ENCODE measurements around the gene PRMT7.

Gene PRMT7

GRCh38 chr16:68373528-68374245, 62.9 kb downstream of the PRMT7 start:
- H3K9me3 ChIP-seq (ENCODE audit: control insufficient read depth, low read length): no peaks in the 10 kb centered on the region
- no peaks in the 10 kb centered on the region for H3K27me3 ChIP-seq (replicated peaks; ENCODE audit: control insufficient read depth, insufficient read depth, low read length, poor library complexity, severe bottlenecking)
- H3K27ac ChIP-seq (ENCODE audit: insufficient read depth, low read length, poor library complexity, severe bottlenecking): no peak overlapping the region
- H3K4me1 ChIP-seq (ENCODE audit: control insufficient read depth, insufficient read depth, low read length, poor library complexity, severe bottlenecking): peaks cover 19% of the 10 kb centered on the region
- no peak for DNase-seq
- no peaks in the 10 kb centered on the region for H3K36me3 ChIP-seq (ENCODE audit: control insufficient read depth, insufficient read depth, low read length)
- H3K4me3 ChIP-seq (ENCODE audit: insufficient read depth, low read depth, low read length, poor library complexity, severe bottlenecking): no peak overlapping the region

- Histone ChIP-seq H3K36me3 (ENCODE audit: control insufficient read depth, insufficient read depth, low read length) (no peaks in the 10 kb centered on the region), H3K4me3 (ENCODE audit: insufficient read depth, low read depth, low read length, poor library complexity, severe bottlenecking) (no peak overlapping the region)
Observed at GRCh38 chr16:68374246-68374805, 63.5 kb downstream of the PRMT7 start.

GRCh38 chr16:68374961-68375660, 64.3 kb downstream of the PRMT7 start:
- Histone ChIP-seq H3K9me3 (ENCODE audit: control insufficient read depth, low read length) (no peaks in the 10 kb centered on the region), H3K27me3 (replicated peaks; ENCODE audit: control insufficient read depth, insufficient read depth, low read length, poor library complexity, severe bottlenecking) (no peaks in the 10 kb centered on the region), H3K36me3 (ENCODE audit: control insufficient read depth, insufficient read depth, low read length) (no peaks in the 10 kb centered on the region), H3K27ac (ENCODE audit: insufficient read depth, low read length, poor library complexity, severe bottlenecking) (no peak overlapping the region), H3K4me1 (ENCODE audit: control insufficient read depth, insufficient read depth, low read length, poor library complexity, severe bottlenecking) (peaks cover 18% of the 10 kb centered on the region), H3K4me3 (ENCODE audit: insufficient read depth, low read depth, low read length, poor library complexity, severe bottlenecking) (no peak overlapping the region)
- no peak for DNase-seq

More at GRCh38 chr16:68374246-68374805, 63.5 kb downstream of the PRMT7 start:
- Histone ChIP-seq H3K4me1 (ENCODE audit: control insufficient read depth, insufficient read depth, low read length, poor library complexity, severe bottlenecking) (peaks cover 15% of the 10 kb centered on the region), H3K27me3 (replicated peaks; ENCODE audit: control insufficient read depth, insufficient read depth, low read length, poor library complexity, severe bottlenecking) (no peaks in the 10 kb centered on the region), H3K27ac (ENCODE audit: insufficient read depth, low read length, poor library complexity, severe bottlenecking) (no peak overlapping the region), H3K9me3 (ENCODE audit: control insufficient read depth, low read length) (no peaks in the 10 kb centered on the region)
- no peak for DNase-seq

GRCh38 chr16:68375801-68376536, 65.2 kb downstream of the PRMT7 start:
- Histone ChIP-seq H3K4me3 (ENCODE audit: insufficient read depth, low read depth, low read length, poor library complexity, severe bottlenecking) (no peak overlapping the region), H3K9me3 (ENCODE audit: control insufficient read depth, low read length) (no peaks in the 10 kb centered on the region), H3K27me3 (replicated peaks; ENCODE audit: control insufficient read depth, insufficient read depth, low read length, poor library complexity, severe bottlenecking) (no peaks in the 10 kb centered on the region), H3K4me1 (ENCODE audit: control insufficient read depth, insufficient read depth, low read length, poor library complexity, severe bottlenecking) (peaks cover 12% of the 10 kb centered on the region), H3K36me3 (ENCODE audit: control insufficient read depth, insufficient read depth, low read length) (no peaks in the 10 kb centered on the region), H3K27ac (ENCODE audit: insufficient read depth, low read length, poor library complexity, severe bottlenecking) (no peak overlapping the region)
- DNase-seq: no peak

GRCh38 chr16:68376590-68376989, 65.8 kb downstream of the PRMT7 start:
- Histone ChIP-seq H3K36me3 (ENCODE audit: control insufficient read depth, insufficient read depth, low read length) (no peaks in the 10 kb centered on the region), H3K27ac (ENCODE audit: insufficient read depth, low read length, poor library complexity, severe bottlenecking) (no peak overlapping the region), H3K9me3 (ENCODE audit: control insufficient read depth, low read length) (no peaks in the 10 kb centered on the region), H3K4me3 (ENCODE audit: insufficient read depth, low read depth, low read length, poor library complexity, severe bottlenecking) (no peak overlapping the region), H3K27me3 (replicated peaks; ENCODE audit: control insufficient read depth, insufficient read depth, low read length, poor library complexity, severe bottlenecking) (no peaks in the 10 kb centered on the region), H3K4me1 (ENCODE audit: control insufficient read depth, insufficient read depth, low read length, poor library complexity, severe bottlenecking) (peaks cover 8% of the 10 kb centered on the region)
- no peak for DNase-seq

- Histone ChIP-seq H3K27me3 (replicated peaks; ENCODE audit: control insufficient read depth, insufficient read depth, low read length, poor library complexity, severe bottlenecking) (no peaks in the 10 kb centered on the region), H3K36me3 (ENCODE audit: control insufficient read depth, insufficient read depth, low read length) (no peaks in the 10 kb centered on the region), H3K4me1 (ENCODE audit: control insufficient read depth, insufficient read depth, low read length, poor library complexity, severe bottlenecking) (peaks cover 8% of the 10 kb centered on the region), H3K4me3 (ENCODE audit: insufficient read depth, low read depth, low read length, poor library complexity, severe bottlenecking) (no peak overlapping the region), H3K9me3 (ENCODE audit: control insufficient read depth, low read length) (no peaks in the 10 kb centered on the region), H3K27ac (ENCODE audit: insufficient read depth, low read length, poor library complexity, severe bottlenecking) (no peak overlapping the region)
- DNase-seq: no peak
Observed at GRCh38 chr16:68377221-68377620, 66.4 kb downstream of the PRMT7 start.

GRCh38 chr16:68377667-68378393, 67.0 kb downstream of the PRMT7 start:
- no peak overlapping the region for H3K4me3 ChIP-seq (ENCODE audit: insufficient read depth, low read depth, low read length, poor library complexity, severe bottlenecking)
- no peaks in the 10 kb centered on the region for H3K27me3 ChIP-seq (replicated peaks; ENCODE audit: control insufficient read depth, insufficient read depth, low read length, poor library complexity, severe bottlenecking)
- DNase-seq: no peak
- no peaks in the 10 kb centered on the region for H3K9me3 ChIP-seq (ENCODE audit: control insufficient read depth, low read length)
- H3K4me1 ChIP-seq (ENCODE audit: control insufficient read depth, insufficient read depth, low read length, poor library complexity, severe bottlenecking): peaks cover 8% of the 10 kb centered on the region
- H3K27ac ChIP-seq (ENCODE audit: insufficient read depth, low read length, poor library complexity, severe bottlenecking): no peak overlapping the region
- H3K36me3 ChIP-seq (ENCODE audit: control insufficient read depth, insufficient read depth, low read length): no peaks in the 10 kb centered on the region

- no peak for DNase-seq
- Histone ChIP-seq H3K27me3 (replicated peaks; ENCODE audit: control insufficient read depth, insufficient read depth, low read length, poor library complexity, severe bottlenecking) (no peaks in the 10 kb centered on the region), H3K4me1 (ENCODE audit: control insufficient read depth, insufficient read depth, low read length, poor library complexity, severe bottlenecking) (peaks cover 8% of the 10 kb centered on the region), H3K36me3 (ENCODE audit: control insufficient read depth, insufficient read depth, low read length) (no peaks in the 10 kb centered on the region), H3K27ac (ENCODE audit: insufficient read depth, low read length, poor library complexity, severe bottlenecking) (no peak overlapping the region), H3K4me3 (ENCODE audit: insufficient read depth, low read depth, low read length, poor library complexity, severe bottlenecking) (no peak overlapping the region), H3K9me3 (ENCODE audit: control insufficient read depth, low read length) (no peaks in the 10 kb centered on the region)
Observed at GRCh38 chr16:68378436-68379415, 67.9 kb downstream of the PRMT7 start.
